Neuronal stem cell (in vitro differentiated cells): ENCODE measurements around the gene SORT1.
A peak's percentile ranks its signal among the peaks of the same experiment; 100 is the strongest.

Source experiments
- DNase-seq: peaks from one replicate; pipeline ENCODE4 v3.0.0-alpha.2; 2013; ENCODE audit warnings: low spot score
- H2AFZ ChIP-seq: one replicate; pipeline ENCODE4 v1.6.1; 2013; ENCODE audit warnings: mild to moderate bottlenecking, low read length, inconsistent platforms
- H2AK5ac ChIP-seq: 2 replicates; pipeline ENCODE4 v1.6.1; 2013; ENCODE audit warnings: low read depth, mild to moderate bottlenecking, inconsistent platforms, low read length, moderate library complexity, mixed read lengths
- H2BK120ac ChIP-seq: 2 replicates; pipeline ENCODE4 v1.6.1; 2013; ENCODE audit warnings: low read depth, mild to moderate bottlenecking, inconsistent platforms, low read length, moderate library complexity, mixed read lengths
- H2BK12ac ChIP-seq: one replicate; pipeline ENCODE4 v1.6.1; 2013; ENCODE audit warnings: low read length, inconsistent platforms
- H2BK15ac ChIP-seq: 2 replicates; pipeline ENCODE4 v1.6.1; 2013; ENCODE audit warnings: mild to moderate bottlenecking, low read length, inconsistent platforms, mixed read lengths
- H2BK5ac ChIP-seq: one replicate; pipeline ENCODE4 v1.6.1; 2013; ENCODE audit warnings: inconsistent platforms, mild to moderate bottlenecking, low read length, moderate library complexity
- H3K14ac ChIP-seq: one replicate; pipeline ENCODE4 v1.6.1; 2013; ENCODE audit warnings: low read length, inconsistent platforms
- H3K18ac ChIP-seq: 2 replicates; pipeline ENCODE4 v1.6.1; 2013; ENCODE audit warnings: low read length, inconsistent platforms
- H3K23ac ChIP-seq: 2 replicates; pipeline ENCODE4 v1.6.1; 2013; ENCODE audit warnings: low read depth, mild to moderate bottlenecking, mixed read lengths, low read length, inconsistent platforms; ENCODE audit not compliant: poor library complexity
- H3K27ac ChIP-seq: replicated peaks from 3 replicates; pipeline ENCODE4 v1.5.1; 2013; ENCODE audit warnings: low read length, inconsistent platforms
- H3K27me3 ChIP-seq, 3 experiments: 2 replicates each; pipeline ENCODE4 v1.6.1; 2013; ENCODE audit warnings: low read length in 3 of 3, mild to moderate bottlenecking in 2 of 3, inconsistent platforms in 1 of 3, low read depth in 1 of 3, mixed read lengths in 1 of 3, moderate library complexity in 1 of 3; ENCODE audit not compliant: control insufficient read depth in 3 of 3, insufficient read depth in 3 of 3
- H3K36me3 ChIP-seq, 2 donors: replicated peaks in 1 of 2; 2 replicates each; pipeline ENCODE4 v1.6.1; 2013; ENCODE audit warnings: low read length in 2 of 2; ENCODE audit not compliant: control insufficient read depth in 2 of 2, insufficient read depth in 2 of 2
- H3K4ac ChIP-seq: 2 replicates; pipeline ENCODE4 v1.6.1; 2013; ENCODE audit warnings: inconsistent platforms, mild to moderate bottlenecking, low read length, moderate library complexity
- H3K4me1 ChIP-seq, 2 donors: 1 replicate in 1 of 2; 2 replicates in 1 of 2; pipeline ENCODE4 v1.6.1; 2013; ENCODE audit warnings: low read length in 2 of 2, low read depth in 1 of 2; ENCODE audit not compliant: control insufficient read depth in 2 of 2, insufficient read depth in 1 of 2
- H3K4me2 ChIP-seq: one replicate; pipeline ENCODE4 v1.6.1; 2013; ENCODE audit warnings: mild to moderate bottlenecking, low read length, inconsistent platforms; ENCODE audit not compliant: insufficient read depth, poor library complexity, severe bottlenecking
- H3K4me3 ChIP-seq, 2 donors: 2 replicates each; pipeline ENCODE4 v1.5.1; 2013; ENCODE audit warnings: low read length in 2 of 2, mild to moderate bottlenecking in 2 of 2, inconsistent platforms in 1 of 2, moderate library complexity in 1 of 2
- H3K79me1 ChIP-seq: one replicate; pipeline ENCODE4 v1.6.1; 2013; ENCODE audit warnings: low read depth, mild to moderate bottlenecking, inconsistent platforms, low read length, moderate library complexity
- H3K9ac ChIP-seq: one replicate; pipeline ENCODE4 v1.6.1; 2013; ENCODE audit warnings: mild to moderate bottlenecking, low read depth, low read length, inconsistent platforms; ENCODE audit not compliant: poor library complexity
- H3K9me3 ChIP-seq, 2 donors: replicated peaks in 1 of 2; 2 replicates each; pipeline versions ENCODE3 to v1.6.1; 2013; ENCODE audit warnings: low read length in 2 of 2, mild to moderate bottlenecking in 2 of 2, inconsistent platforms in 1 of 2, low read depth in 1 of 2, mixed read lengths in 1 of 2, moderate library complexity in 1 of 2; ENCODE audit not compliant: control insufficient read depth in 2 of 2, insufficient read depth in 1 of 2
- H4K8ac ChIP-seq: one replicate; pipeline ENCODE4 v1.6.1; 2013; ENCODE audit warnings: low read depth, mild to moderate bottlenecking, inconsistent platforms, low read length, moderate library complexity
- H4K91ac ChIP-seq: one replicate; pipeline ENCODE4 v1.6.1; 2013; ENCODE audit warnings: low read length, low read depth, mild to moderate bottlenecking, inconsistent platforms; ENCODE audit not compliant: poor library complexity
- WGBS, 2 donors: extraction: QIAGEN DNeasy Blood & Tissue Kit; methylation state at CpG; one replicate each; pipeline ENCODE4 v1.1.7; 2013; ENCODE audit warnings: missing lambda C conversion rate in 2 of 2, mixed read lengths in 1 of 2; ENCODE audit not compliant: insufficient read length in 2 of 2, insufficient replicate concordance in 1 of 2; ENCODE audit errors: extremely low coverage in 2 of 2; 5-methylcytosine and 5-hydroxymethylcytosine counted together

Gene SORT1

DNA sequence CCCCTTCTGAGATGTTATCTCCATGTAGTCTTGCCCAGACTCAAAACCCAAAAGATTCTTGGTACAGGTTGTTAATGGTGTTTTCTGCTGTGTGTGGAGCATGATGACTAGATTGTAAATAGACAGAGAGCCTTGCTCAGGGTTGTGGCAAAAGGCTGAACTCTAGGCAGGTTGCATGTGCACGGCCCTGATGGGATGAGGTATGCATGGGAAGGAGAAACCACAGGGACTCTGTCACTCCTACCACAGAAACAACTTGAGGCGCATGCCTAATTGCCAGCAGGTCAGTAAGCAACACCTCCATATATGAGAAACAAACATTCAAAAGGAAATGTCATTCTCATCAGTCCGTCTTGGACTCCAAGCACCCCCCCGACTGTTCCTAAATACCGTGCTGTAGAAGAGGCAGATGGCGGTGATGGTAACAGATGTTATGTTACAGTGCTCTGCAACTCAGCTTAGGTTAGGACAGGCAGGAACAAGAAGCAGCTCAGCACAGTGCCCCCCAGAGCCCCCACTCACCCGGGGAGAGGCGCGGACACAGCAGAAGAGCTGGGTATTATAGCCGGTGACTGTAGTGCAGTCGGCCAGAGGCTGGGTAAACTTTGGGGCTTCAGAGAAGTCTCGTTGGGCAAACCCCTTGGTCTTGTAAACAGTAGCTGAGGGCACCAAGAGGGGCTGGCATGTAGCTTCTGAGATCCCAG is 101.9 kb downstream of the SORT1 start:
- no peak overlapping the region for H3K9ac ChIP-seq
- DNase-seq, result no peak
- no peak overlapping the region for H2BK5ac ChIP-seq
- H4K91ac ChIP-seq, result no peak overlapping the region
- H2BK12ac ChIP-seq, result no peak overlapping the region
- H3K18ac ChIP-seq, result no peak overlapping the region
- peak overlapping the region; percentile 12 for H2AFZ ChIP-seq
- no peak overlapping the region for H3K14ac ChIP-seq
- no peaks in the 10 kb centered on the region for H3K36me3 ChIP-seq
- H3K9me3 ChIP-seq, result no peaks in the 10 kb centered on the region
- no peak overlapping the region for H2BK15ac ChIP-seq
- H2BK120ac ChIP-seq, result no peak overlapping the region
- no peak overlapping the region for H3K4me3 ChIP-seq
- H3K23ac ChIP-seq, result no peak overlapping the region
- H3K4ac ChIP-seq, result no peak overlapping the region
- H3K79me1 ChIP-seq, result no peaks in the 10 kb centered on the region
- H2AK5ac ChIP-seq, result no peak overlapping the region
- no peak overlapping the region for H3K27ac ChIP-seq
- no peaks in the 10 kb centered on the region for H3K27me3 ChIP-seq
- no peak overlapping the region for H3K4me2 ChIP-seq
- H4K8ac ChIP-seq, result no peak overlapping the region
- WGBS, 2 donors, result no CpG with 5 or more reads among the region's 12 CpGs
- H3K4me1 ChIP-seq, result peaks cover 0 to 7% of the 10 kb centered on the region in 2 donors

DNA sequence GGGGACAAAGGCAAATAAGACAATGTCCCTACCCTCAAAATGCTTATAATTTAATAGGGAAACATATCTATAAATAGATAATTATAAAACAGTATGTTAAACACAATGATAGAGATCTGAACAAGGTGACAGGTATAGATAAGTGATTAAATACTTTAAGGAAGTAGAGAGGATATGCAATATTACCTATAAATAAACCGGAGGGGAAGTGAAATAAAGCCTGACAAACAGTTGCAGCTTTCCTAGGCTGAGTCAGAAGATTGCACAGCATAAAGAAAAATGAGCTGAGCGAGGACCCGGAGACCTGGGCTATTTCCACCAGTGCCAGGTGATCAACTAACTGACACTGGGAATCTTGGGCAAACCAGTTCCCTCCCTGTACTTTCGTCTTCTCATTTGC is 103.2 kb downstream of the SORT1 start:
- H4K8ac ChIP-seq, result no peak overlapping the region
- peaks cover 0 to 5% of the 10 kb centered on the region in 2 donors for H3K4me1 ChIP-seq
- H2BK120ac ChIP-seq, result no peak overlapping the region
- H2BK15ac ChIP-seq, result no peak overlapping the region
- no peaks in the 10 kb centered on the region for H3K36me3 ChIP-seq
- no peak overlapping the region for H2BK12ac ChIP-seq
- no peak overlapping the region for H2AFZ ChIP-seq
- H2BK5ac ChIP-seq, result no peak overlapping the region
- no peaks in the 10 kb centered on the region for H3K9me3 ChIP-seq
- H3K27ac ChIP-seq, result no peak overlapping the region
- H3K14ac ChIP-seq, result no peak overlapping the region
- H3K4me2 ChIP-seq, result no peak overlapping the region
- H3K79me1 ChIP-seq, result no peaks in the 10 kb centered on the region
- no peak overlapping the region for H3K9ac ChIP-seq
- WGBS, 2 donors, result no CpG with 5 or more reads among the region's 4 CpGs
- H3K27me3 ChIP-seq, result no peaks in the 10 kb centered on the region
- no peak overlapping the region for H3K4me3 ChIP-seq
- H2AK5ac ChIP-seq, result no peak overlapping the region
- H3K4ac ChIP-seq, result no peak overlapping the region
- no peak overlapping the region for H3K23ac ChIP-seq
- DNase-seq, result no peak
- H3K18ac ChIP-seq, result no peak overlapping the region
- H4K91ac ChIP-seq, result no peak overlapping the region

DNA sequence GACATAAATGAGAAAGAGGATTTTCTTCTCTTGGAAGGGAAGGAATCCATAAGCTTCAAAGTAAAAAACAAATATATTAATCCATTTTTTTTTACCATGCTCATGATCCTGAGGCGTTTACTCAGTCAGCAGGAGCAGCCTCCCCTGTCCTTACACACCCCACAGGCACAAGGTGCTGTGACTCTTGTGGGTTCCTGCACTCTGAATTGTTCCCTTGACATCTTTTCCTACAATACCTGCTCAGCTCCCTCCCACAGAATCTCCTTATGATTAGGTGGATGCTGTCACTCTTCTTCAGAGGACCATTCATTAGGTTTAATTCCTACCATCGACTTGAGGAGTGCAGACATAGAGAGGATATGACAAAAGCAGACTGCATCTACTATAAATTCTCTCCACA is 104.7 kb downstream of the SORT1 start:
- H3K4ac ChIP-seq, result no peak overlapping the region
- H3K27me3 ChIP-seq, result no peaks in the 10 kb centered on the region
- no peak overlapping the region for H3K4me2 ChIP-seq
- H2BK12ac ChIP-seq, result no peak overlapping the region
- H2BK15ac ChIP-seq, result no peak overlapping the region
- H2BK5ac ChIP-seq, result no peak overlapping the region
- H4K8ac ChIP-seq, result no peak overlapping the region
- H3K79me1 ChIP-seq, result no peaks in the 10 kb centered on the region
- H4K91ac ChIP-seq, result no peak overlapping the region
- H2AK5ac ChIP-seq, result no peak overlapping the region
- no peak overlapping the region for H2AFZ ChIP-seq
- H3K9me3 ChIP-seq, result no peaks in the 10 kb centered on the region
- WGBS, 2 donors, result no CpG with 5 or more reads among the region's 2 CpGs
- H2BK120ac ChIP-seq, result no peak overlapping the region
- no peak overlapping the region for H3K18ac ChIP-seq
- no peak for DNase-seq
- no peak overlapping the region for H3K27ac ChIP-seq
- no peaks in the 10 kb centered on the region for H3K36me3 ChIP-seq
- H3K4me3 ChIP-seq, result no peak overlapping the region
- H3K14ac ChIP-seq, result no peak overlapping the region
- H3K23ac ChIP-seq, result no peak overlapping the region
- no peak overlapping the region for H3K9ac ChIP-seq
- H3K4me1 ChIP-seq, result no peaks in the 10 kb centered on the region

DNA sequence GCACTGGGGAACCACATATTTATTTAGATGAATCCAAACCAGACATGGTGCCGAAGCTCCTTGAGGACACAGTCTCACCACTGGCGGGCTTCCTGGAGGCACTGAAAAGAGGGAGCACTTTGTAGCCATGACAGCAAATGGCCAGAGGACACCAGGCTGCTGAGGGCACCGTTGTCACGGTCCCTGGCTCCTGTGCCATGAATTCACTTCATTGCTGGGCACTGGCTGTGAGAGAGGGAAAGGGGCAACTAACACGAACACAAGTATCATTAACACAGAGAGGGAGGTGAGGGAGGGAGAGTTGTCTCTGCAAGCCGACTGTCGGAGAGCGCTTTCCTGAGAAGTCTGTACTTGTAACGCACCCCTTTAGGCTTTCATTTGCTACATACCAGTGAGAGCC is 105.4 kb downstream of the SORT1 start:
- no CpG with 5 or more reads among the region's 9 CpGs for WGBS, 2 donors
- H3K27ac ChIP-seq, result no peak overlapping the region

More for the DNA sequence above, 105.4 kb downstream of the SORT1 start:
- Histone ChIP-seq H3K4me3 (no peak overlapping the region), H3K79me1 (no peaks in the 10 kb centered on the region), H2BK120ac (no peak overlapping the region), H4K8ac (no peak overlapping the region), H3K36me3 (no peaks in the 10 kb centered on the region), H3K9ac (no peak overlapping the region), H3K9me3 (no peaks in the 10 kb centered on the region), H3K4ac (no peak overlapping the region), H2BK5ac (no peak overlapping the region), H2AFZ (peak overlapping the region; percentile 67), H3K27me3 (no peaks in the 10 kb centered on the region), H2BK12ac (no peak overlapping the region), H3K4me2 (no peak overlapping the region), H4K91ac (no peak overlapping the region), H3K14ac (no peak overlapping the region), H3K4me1 (no peaks in the 10 kb centered on the region), H2BK15ac (no peak overlapping the region), H3K18ac (no peak overlapping the region), H2AK5ac (no peak overlapping the region), H3K23ac (no peak overlapping the region)
- no peak for DNase-seq
